ENCODE measurements around the gene FMN2. TPM values are rescaled to one million over a fixed set of nuclear protein-coding genes. Genes with fewer than 3 reads are reported as not detected.

The FMN2 gene
- 5.0 to 7.4 TPM (median 6.4 TPM) in 5 replicates for total RNA-seq (2022; extraction: Qiagen RNA extraction; ENCODE audit: low read depth)

DNA sequence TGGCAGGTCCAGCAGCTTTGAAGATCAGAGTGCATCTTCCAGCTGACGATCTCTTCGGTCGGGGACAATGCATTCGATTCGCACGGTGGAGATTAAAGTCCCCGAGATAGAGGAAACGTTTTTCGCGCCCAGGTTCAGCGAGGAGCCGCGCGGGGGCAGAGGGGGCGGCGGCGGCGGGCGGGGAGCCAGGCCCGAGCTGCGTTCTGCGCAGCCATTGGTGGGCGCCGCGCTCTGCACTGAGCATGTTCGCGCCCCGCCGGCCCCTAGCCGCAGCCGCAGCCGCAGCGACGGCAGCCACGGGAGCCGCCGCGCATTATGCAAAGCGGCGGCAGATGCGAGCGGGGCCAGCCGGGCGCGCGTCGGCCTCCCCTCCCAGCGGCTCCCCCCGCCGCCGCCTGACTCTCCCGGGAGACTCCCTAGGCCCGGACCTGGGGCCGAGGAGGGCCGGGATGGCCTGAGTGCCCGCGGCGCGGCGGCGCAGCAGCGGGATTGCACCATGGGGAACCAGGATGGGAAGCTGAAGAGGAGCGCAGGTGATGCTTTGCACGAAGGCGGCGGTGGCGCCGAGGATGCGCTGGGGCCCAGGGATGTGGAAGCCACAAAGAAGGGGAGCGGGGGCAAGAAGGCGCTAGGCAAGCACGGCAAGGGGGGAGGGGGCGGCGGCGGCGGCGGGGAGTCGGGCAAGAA lies at the start of gene FMN2:
Gene FMN2, plus strand, starts transcription at position 270 of the 687 bp plus-strand sequence. Its CDS starts 227 bp downstream, at position 497.

